Stimulated activated CD8-positive, alpha-beta memory T cell treated with anti-CD3 and anti-CD28 coated beads, Interleukin-7, amount 100 ng/mL, for 4 hours (primary cell): Measurements from ENCODE around the gene MAPK8IP2.
"Not testable (repeated sequence)": the region's sequence is repeated elsewhere in the genome, so short reads cannot be mapped to it uniquely, and the experiment has no call there.

Experiments used
- DNase-seq, 2 donors: peaks; one replicate each; pipeline ENCODE4 v3.0.0-alpha.2; 2020; ENCODE audit warnings: low read depth in 2 of 2

The MAPK8IP2 gene

GRCh38 chr22:50612528-50613221, 12.1 kb downstream of the MAPK8IP2 start:
- no peak for DNase-seq

- no peak for DNase-seq
These were observed 12.8 kb downstream of the MAPK8IP2 start for GRCh38 chr22:50613291-50613981.

- DNase-seq: not testable (repeated sequence)
These were observed 13.7 kb downstream of the MAPK8IP2 start for GRCh38 chr22:50614296-50614695.

GRCh38 chr22:50620593-50621355, 20.2 kb downstream of the MAPK8IP2 start:
- DNase-seq: peak; percentile 71 to 80

GRCh38 chr22:50621356-50621880, 20.8 kb downstream of the MAPK8IP2 start:
- no peak for DNase-seq

GRCh38 chr22:50621948-50622722, 21.5 kb downstream of the MAPK8IP2 start:
- no peak for DNase-seq

- DNase-seq: no peak
These were observed 22.2 kb downstream of the MAPK8IP2 start for GRCh38 chr22:50622723-50623327.

GRCh38 chr22:50624347-50625130, 23.9 kb downstream of the MAPK8IP2 start:
- no peak for DNase-seq

- DNase-seq: no peak
These were observed 24.6 kb downstream of the MAPK8IP2 start for GRCh38 chr22:50625131-50625567.

GRCh38 chr22:50625568-50626313, 25.1 kb downstream of the MAPK8IP2 start:
- no peak for DNase-seq

- DNase-seq: no peak
These were observed 25.8 kb downstream of the MAPK8IP2 start for GRCh38 chr22:50626314-50626849.

- no peak for DNase-seq
These were observed 26.5 kb downstream of the MAPK8IP2 start for GRCh38 chr22:50626850-50627641.

GRCh38 chr22:50627642-50628542, 27.3 kb downstream of the MAPK8IP2 start, which contains the start of gene ARSA:
Gene ARSA, minus strand, starts transcription at chr22:50628152. Its CDS starts 373 bp downstream, at chr22:50627779.
- peak; percentile 46 to 70 for DNase-seq

GRCh38 chr22:50628543-50629134, 28.0 kb downstream of the MAPK8IP2 start:
- DNase-seq: no peak

- DNase-seq: no peak
These were observed 29.8 kb downstream of the MAPK8IP2 start for GRCh38 chr22:50630376-50630775.

- DNase-seq: no peak
These were observed 32.5 kb downstream of the MAPK8IP2 start for GRCh38 chr22:50633086-50633485.

- no peak for DNase-seq
These were observed 33.2 kb downstream of the MAPK8IP2 start for GRCh38 chr22:50633771-50634170.
